NT2/D1 (cell line): ENCODE data around the gene WDR70.
"Not testable (repeated sequence)": the region's sequence is repeated elsewhere in the genome, so short reads cannot be mapped to it uniquely, and the experiment has no call there.

Experiments used
- DNase-seq: peaks from one replicate; pipeline ENCODE4 v3.0.0-alpha.2; 2011; ENCODE audit warnings: low read depth, low spot score
- H3K27me3 ChIP-seq: 2 replicates; pipeline ENCODE4 v1.6.0; 2011; ENCODE audit warnings: mild to moderate bottlenecking; ENCODE audit not compliant: insufficient read length, insufficient read depth
- H3K36me3 ChIP-seq: 2 replicates; pipeline ENCODE4 v1.6.1; 2011; ENCODE audit warnings: mild to moderate bottlenecking, low read length, mixed read lengths; ENCODE audit not compliant: insufficient read depth, insufficient read length
- H3K4me1 ChIP-seq: 2 replicates; pipeline ENCODE4 v1.5.1; 2011; ENCODE audit not compliant: insufficient read depth, insufficient read length
- H3K4me3 ChIP-seq: 2 replicates; pipeline ENCODE4 v1.5.1; 2011; ENCODE audit warnings: low read depth; ENCODE audit not compliant: insufficient read length
- H3K9ac ChIP-seq: 2 replicates; pipeline ENCODE4 v1.6.0; 2011; ENCODE audit warnings: low read depth; ENCODE audit not compliant: insufficient read length
- H3K9me3 ChIP-seq: 2 replicates; pipeline ENCODE4 v1.5.1; 2011; ENCODE audit warnings: mild to moderate bottlenecking, low read length; ENCODE audit not compliant: insufficient read depth
- SUZ12 ChIP-seq: IDR thresholded peaks from 2 replicates; pipeline ENCODE4 v1.6.1; 2011; ENCODE audit not compliant: insufficient read length, insufficient read depth; ENCODE audit errors: extremely low read depth
- YY1 ChIP-seq: IDR thresholded peaks from 2 replicates; pipeline ENCODE4 v1.6.1; 2011; ENCODE audit not compliant: insufficient read length, insufficient read depth
- ZNF274 ChIP-seq: IDR thresholded peaks from 2 replicates; pipeline ENCODE4 v1.6.1; 2011; ENCODE audit warnings: mild to moderate bottlenecking, low read depth, low read length

Gene WDR70

GRCh38 chr5:37582202-37582601 lies 203.1 kb downstream of the WDR70 start:
- no peak for DNase-seq
- no peak overlapping the region for H3K4me3 ChIP-seq

GRCh38 chr5:37593292-37593691 lies 214.2 kb downstream of the WDR70 start:
- not testable (repeated sequence) for H3K4me3 ChIP-seq, H3K27me3 ChIP-seq, H3K36me3 ChIP-seq, H3K9me3 ChIP-seq, DNase-seq, H3K9ac ChIP-seq, H3K4me1 ChIP-seq

More at GRCh38 chr5:37582202-37582601, 203.1 kb downstream of the WDR70 start:
- H3K27me3 ChIP-seq, result no peaks in the 10 kb centered on the region
- no peak overlapping the region for H3K9ac ChIP-seq
- no peaks in the 10 kb centered on the region for H3K9me3 ChIP-seq
- no peaks in the 10 kb centered on the region for H3K4me1 ChIP-seq
- H3K36me3 ChIP-seq, result no peaks in the 10 kb centered on the region
- TF ChIP-seq YY1 (no peak), ZNF274 (no peak), SUZ12 (no peak)

- DNase-seq, H3K27me3 ChIP-seq, H3K9me3 ChIP-seq, H3K4me3 ChIP-seq, H3K9ac ChIP-seq, H3K36me3 ChIP-seq, H3K4me1 ChIP-seq: not testable (repeated sequence)
Observed at GRCh38 chr5:37594864-37595263, 215.7 kb downstream of the WDR70 start.

- TF ChIP-seq ZNF274, result no peak
- no peak for TF ChIP-seq SUZ12
- TF ChIP-seq YY1, result no peak
- H3K36me3 ChIP-seq, result no peaks in the 10 kb centered on the region
- H3K9ac ChIP-seq, result no peak overlapping the region
- no peaks in the 10 kb centered on the region for H3K27me3 ChIP-seq
- H3K4me1 ChIP-seq, result no peaks in the 10 kb centered on the region
- peaks cover 8% of the 10 kb centered on the region; the same call in 1 of the 2 replicates for H3K9me3 ChIP-seq
- DNase-seq, result no peak
- no peak overlapping the region for H3K4me3 ChIP-seq
Observed at GRCh38 chr5:37598733-37599132, 219.6 kb downstream of the WDR70 start.

DNA sequence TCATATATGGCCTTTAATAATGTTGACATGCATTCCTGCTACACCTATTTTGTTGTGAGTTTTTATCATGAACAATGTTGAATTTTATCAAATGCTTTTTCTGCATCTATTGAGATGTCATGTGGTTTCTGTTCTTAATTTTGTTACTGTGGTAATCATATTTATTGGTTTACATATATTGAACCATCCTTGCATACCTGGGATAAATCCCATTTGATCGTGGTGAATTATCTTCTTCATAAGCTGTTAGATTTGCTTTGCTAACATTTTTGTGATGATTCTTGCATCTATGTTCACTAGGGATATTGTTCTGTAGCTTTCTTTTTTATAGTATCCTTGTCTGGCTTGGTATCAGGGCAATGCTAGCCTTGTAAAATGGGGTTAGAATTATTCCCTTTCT lies 222.0 kb downstream of the WDR70 start:
- Histone ChIP-seq H3K27me3 (no peaks in the 10 kb centered on the region), H3K4me1 (no peaks in the 10 kb centered on the region), H3K4me3 (no peak overlapping the region), H3K9ac (no peak overlapping the region), H3K9me3 (peaks cover 8% of the 10 kb centered on the region; the same call in 1 of the 2 replicates), H3K36me3 (no peaks in the 10 kb centered on the region)
- TF ChIP-seq ZNF274 (no peak), YY1 (no peak), SUZ12 (no peak)
- no peak for DNase-seq

- no peaks in the 10 kb centered on the region for H3K27me3 ChIP-seq
- no peak overlapping the region for H3K9ac ChIP-seq
- no peak for DNase-seq
- no peaks in the 10 kb centered on the region for H3K36me3 ChIP-seq
- H3K9me3 ChIP-seq, result peaks cover 8% of the 10 kb centered on the region; the same call in 1 of the 2 replicates
- TF ChIP-seq SUZ12, result no peak
- TF ChIP-seq YY1, result no peak
- no peak for TF ChIP-seq ZNF274
- H3K4me1 ChIP-seq, result no peaks in the 10 kb centered on the region
- H3K4me3 ChIP-seq, result no peak overlapping the region
Observed at GRCh38 chr5:37603072-37603471, 224.0 kb downstream of the WDR70 start.

DNA sequence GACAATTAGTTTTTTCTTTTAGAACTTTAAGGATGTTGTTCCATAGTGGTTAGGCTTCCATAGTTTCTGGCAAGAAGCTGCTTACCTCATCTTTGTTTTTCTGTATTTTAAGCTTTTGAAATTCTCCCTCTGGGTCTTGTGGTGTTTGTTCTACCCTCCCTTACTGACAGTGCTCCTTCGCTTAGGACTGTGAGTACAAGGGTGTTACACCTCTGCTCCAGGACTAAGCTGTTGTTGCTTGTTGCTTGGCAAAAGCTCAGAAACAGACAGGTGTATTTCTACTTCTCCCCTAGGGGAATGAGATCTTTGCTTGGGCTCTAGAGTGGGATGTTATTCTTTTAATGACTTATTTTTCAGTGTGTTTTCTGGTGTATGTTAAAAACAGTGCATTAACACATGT lies 225.2 kb downstream of the WDR70 start:
- no peak for TF ChIP-seq ZNF274
- TF ChIP-seq SUZ12, result no peak
- no peak for TF ChIP-seq YY1

DNA sequence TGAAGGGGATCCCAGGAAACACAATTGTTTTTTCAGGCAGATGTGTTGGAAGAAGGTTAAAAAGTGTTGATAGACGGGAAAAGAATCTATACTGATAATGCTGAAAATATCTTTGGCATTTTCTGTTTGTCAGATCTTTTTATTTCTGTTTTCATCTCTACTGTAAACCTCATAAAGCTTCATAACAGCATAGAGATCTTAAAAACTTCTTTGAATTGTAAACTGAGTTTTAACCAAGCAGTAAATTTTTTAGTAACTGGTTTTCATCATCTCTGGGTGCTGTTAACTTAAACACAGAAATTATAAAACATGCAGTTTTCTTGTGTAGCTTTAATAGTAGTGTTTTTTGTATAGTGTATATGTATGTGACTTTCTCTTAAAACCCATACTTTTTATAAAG lies 227.0 kb downstream of the WDR70 start:
- Histone ChIP-seq H3K27me3 (no peaks in the 10 kb centered on the region), H3K9me3 (peaks cover 4% of the 10 kb centered on the region; the same call in 1 of the 2 replicates), H3K36me3 (no peaks in the 10 kb centered on the region), H3K9ac (no peak overlapping the region), H3K4me1 (no peaks in the 10 kb centered on the region), H3K4me3 (no peak overlapping the region)
- TF ChIP-seq YY1 (no peak), ZNF274 (no peak), SUZ12 (no peak)
- DNase-seq, result no peak

More for the DNA sequence above, 225.2 kb downstream of the WDR70 start:
- Histone ChIP-seq H3K9me3 (peaks cover 8% of the 10 kb centered on the region; the same call in 1 of the 2 replicates), H3K36me3 (no peaks in the 10 kb centered on the region), H3K4me3 (no peak overlapping the region), H3K27me3 (no peaks in the 10 kb centered on the region), H3K9ac (no peak overlapping the region), H3K4me1 (no peaks in the 10 kb centered on the region)
- no peak for DNase-seq
